DND-41 (cell line): ENCODE results near the gene SUSD6.

ENCODE experiments used
- ATAC-seq: fragments of 200-7000 bp; cut with Tn5 transposase; 3 replicates; pipeline ENCODE4 v1.9.1; 2021; ENCODE audit warnings: low read depth; ENCODE audit not compliant: insufficient read depth
- DNase-seq: peaks from one replicate; pipeline ENCODE4 v3.0.0-alpha.2; 2020
- H2AFZ ChIP-seq: 2 replicates; pipeline ENCODE4 v1.6.0; 2012; ENCODE audit warnings: low read depth, low read length
- H3K27ac ChIP-seq: 2 replicates; pipeline ENCODE4 v1.5.1; 2012; ENCODE audit warnings: low read length, inconsistent platforms
- H3K27me3 ChIP-seq: fragments of 200-600 bp; sonication (generic); 2 replicates; pipeline ENCODE4 v1.6.0; 2012; ENCODE audit warnings: low read length, mild to moderate bottlenecking, inconsistent platforms; ENCODE audit not compliant: insufficient read depth, poor library complexity
- H3K36me3 ChIP-seq: 2 replicates; pipeline ENCODE4 v1.5.1; 2012; ENCODE audit warnings: low read length, inconsistent platforms; ENCODE audit not compliant: insufficient read depth
- H3K4me1 ChIP-seq: 2 replicates; pipeline ENCODE4 v1.5.1; 2012; ENCODE audit warnings: mild to moderate bottlenecking, low read length; ENCODE audit not compliant: insufficient read depth
- H3K4me2 ChIP-seq: 2 replicates; pipeline ENCODE4 v1.6.0; 2012; ENCODE audit warnings: mild to moderate bottlenecking, moderate library complexity, low read length, inconsistent platforms; ENCODE audit not compliant: insufficient read depth
- H3K4me3 ChIP-seq, 2 experiments: fragments of 200-600 bp in 1 of 2; shearing (Covaris generic) in 1 of 2; 2 replicates each; pipeline ENCODE4 v1.5.1; 2012 to 2016; ENCODE audit warnings: inconsistent platforms in 2 of 2, low read length in 2 of 2, mild to moderate bottlenecking in 2 of 2, low read depth in 1 of 2, moderate library complexity in 1 of 2
- H3K79me2 ChIP-seq: 2 replicates; pipeline ENCODE4 v1.6.0; 2012; ENCODE audit warnings: low read length, inconsistent platforms; ENCODE audit not compliant: insufficient read depth
- H3K9ac ChIP-seq: 2 replicates; pipeline ENCODE4 v1.6.0; 2012; ENCODE audit warnings: low read depth, mild to moderate bottlenecking, inconsistent platforms, low read length, moderate library complexity
- H3K9me3 ChIP-seq: 2 replicates; pipeline ENCODE4 v1.5.1; 2012; ENCODE audit warnings: low read length, moderate library complexity, mild to moderate bottlenecking, inconsistent platforms; ENCODE audit not compliant: insufficient read depth, severe bottlenecking
- H4K20me1 ChIP-seq: 2 replicates; pipeline ENCODE4 v1.6.0; 2012; ENCODE audit warnings: low read length; ENCODE audit not compliant: insufficient read depth
- EZH2 ChIP-seq: IDR thresholded peaks from 3 replicates; pipeline ENCODE4 v1.6.1; 2012; ENCODE audit warnings: borderline replicate concordance, low read depth, mild to moderate bottlenecking, moderate library complexity, low read length, inconsistent platforms; ENCODE audit not compliant: severe bottlenecking
- TF ChIP-seq, protein P1 (sequence below): IDR thresholded peaks from 2 replicates; pipeline ENCODE4 v1.5.1; 2012; ENCODE audit warnings: borderline replicate concordance, low read length, moderate library complexity, mild to moderate bottlenecking; ENCODE audit not compliant: poor library complexity, severe bottlenecking; ENCODE audit errors: extremely low read depth

The SUSD6 gene

DNA sequence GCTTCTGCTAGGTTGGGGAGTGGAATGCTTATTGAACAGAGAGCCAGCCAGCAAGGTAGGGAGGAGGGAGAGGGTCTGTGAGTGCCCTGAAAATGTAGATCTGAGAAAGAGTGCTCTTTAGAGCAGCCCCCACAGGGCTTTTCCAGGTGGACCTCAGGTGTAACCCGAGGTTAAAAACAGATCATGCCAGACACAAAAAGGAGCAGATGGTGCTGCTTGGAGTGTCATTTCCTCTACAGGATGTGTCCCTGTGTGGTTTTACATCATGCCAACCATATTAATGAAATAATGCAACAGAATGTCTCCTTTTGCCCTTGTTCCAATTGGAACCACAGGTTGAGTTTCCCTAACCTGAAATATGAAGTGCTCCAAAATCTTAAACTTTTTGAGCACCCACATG is 6.4 kb downstream of the SUSD6 start:
- no peak overlapping the region for H3K27ac ChIP-seq
- no peak for DNase-seq
- no peak overlapping the region for H3K9ac ChIP-seq
- no peak overlapping the region for H3K4me2 ChIP-seq
- no peaks in the 10 kb centered on the region for H3K27me3 ChIP-seq
- peaks cover 62% of the 10 kb centered on the region for H3K79me2 ChIP-seq
- no peak overlapping the region for H3K4me3 ChIP-seq
- no peaks in the 10 kb centered on the region for H3K9me3 ChIP-seq
- no peaks in the 10 kb centered on the region for H4K20me1 ChIP-seq
- no peaks in the 10 kb centered on the region for H3K36me3 ChIP-seq
- H3K4me1 ChIP-seq: peaks cover 54% of the 10 kb centered on the region
- 0 out of 3 replicates have a peak, but pooled peaks have one; percentile 21 for ATAC-seq
- TF ChIP-seq, protein P1, sequence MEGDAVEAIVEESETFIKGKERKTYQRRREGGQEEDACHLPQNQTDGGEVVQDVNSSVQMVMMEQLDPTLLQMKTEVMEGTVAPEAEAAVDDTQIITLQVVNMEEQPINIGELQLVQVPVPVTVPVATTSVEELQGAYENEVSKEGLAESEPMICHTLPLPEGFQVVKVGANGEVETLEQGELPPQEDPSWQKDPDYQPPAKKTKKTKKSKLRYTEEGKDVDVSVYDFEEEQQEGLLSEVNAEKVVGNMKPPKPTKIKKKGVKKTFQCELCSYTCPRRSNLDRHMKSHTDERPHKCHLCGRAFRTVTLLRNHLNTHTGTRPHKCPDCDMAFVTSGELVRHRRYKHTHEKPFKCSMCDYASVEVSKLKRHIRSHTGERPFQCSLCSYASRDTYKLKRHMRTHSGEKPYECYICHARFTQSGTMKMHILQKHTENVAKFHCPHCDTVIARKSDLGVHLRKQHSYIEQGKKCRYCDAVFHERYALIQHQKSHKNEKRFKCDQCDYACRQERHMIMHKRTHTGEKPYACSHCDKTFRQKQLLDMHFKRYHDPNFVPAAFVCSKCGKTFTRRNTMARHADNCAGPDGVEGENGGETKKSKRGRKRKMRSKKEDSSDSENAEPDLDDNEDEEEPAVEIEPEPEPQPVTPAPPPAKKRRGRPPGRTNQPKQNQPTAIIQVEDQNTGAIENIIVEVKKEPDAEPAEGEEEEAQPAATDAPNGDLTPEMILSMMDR: no peak
- TF ChIP-seq EZH2: no peak
- H2AFZ ChIP-seq: no peak overlapping the region

DNA sequence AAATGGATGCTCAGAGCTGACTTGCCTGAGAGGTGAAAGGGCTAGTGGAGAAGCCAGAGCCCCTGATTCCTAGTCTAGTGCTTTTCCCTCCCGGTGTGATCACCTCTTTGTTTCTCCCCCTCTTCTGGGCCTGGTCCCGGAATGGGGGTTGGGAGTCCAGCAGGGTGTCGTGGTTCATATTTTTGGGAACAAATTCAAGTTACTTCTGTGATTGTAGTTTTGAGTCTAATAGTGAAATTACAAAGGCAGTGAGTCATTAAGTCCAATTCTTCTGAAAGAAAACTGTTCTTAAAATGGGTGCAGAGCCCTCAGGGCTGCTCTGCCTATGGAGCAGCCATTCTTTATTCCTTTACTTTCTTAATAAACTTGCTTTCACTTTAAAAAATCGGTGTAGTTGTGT is 7.6 kb downstream of the SUSD6 start:
- Histone ChIP-seq H3K9me3 (no peaks in the 10 kb centered on the region), H3K27me3 (no peaks in the 10 kb centered on the region), H3K79me2 (peaks cover 58% of the 10 kb centered on the region), H2AFZ (no peak overlapping the region), H4K20me1 (no peaks in the 10 kb centered on the region), H3K4me1 (peaks cover 55% of the 10 kb centered on the region), H3K4me3 (no peak overlapping the region), H3K4me2 (no peak overlapping the region), H3K9ac (no peak overlapping the region), H3K36me3 (no peaks in the 10 kb centered on the region), H3K27ac (no peak overlapping the region)
- ATAC-seq (no peak), DNase-seq (no peak)
- TF ChIP-seq, protein P1: no peak
- TF ChIP-seq EZH2: no peak

DNA sequence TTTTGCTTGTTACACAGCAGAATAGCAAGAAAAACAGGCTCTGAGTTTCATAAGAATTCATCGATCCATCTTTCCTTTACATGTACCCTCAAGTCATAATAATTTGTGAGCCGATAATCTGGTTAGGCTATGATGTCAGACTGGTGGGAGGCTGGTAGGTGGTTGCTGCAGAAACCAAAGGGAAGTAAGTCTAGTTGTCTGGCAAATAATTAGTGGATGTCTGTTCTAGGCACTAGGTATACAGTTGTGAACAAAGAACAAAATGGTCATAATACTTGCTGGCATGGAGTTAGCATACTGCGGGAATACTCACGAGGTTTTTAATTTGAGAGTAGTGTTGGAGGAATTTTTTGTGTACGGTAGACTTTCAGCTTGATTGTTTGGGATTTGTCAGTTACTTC is 8.8 kb downstream of the SUSD6 start:
- H4K20me1 ChIP-seq: no peaks in the 10 kb centered on the region
- no peak overlapping the region for H3K9ac ChIP-seq
- H3K79me2 ChIP-seq: peaks cover 58% of the 10 kb centered on the region
- H3K4me2 ChIP-seq: no peak overlapping the region
- no peaks in the 10 kb centered on the region for H3K36me3 ChIP-seq
- no peaks in the 10 kb centered on the region for H3K27me3 ChIP-seq
- H2AFZ ChIP-seq: no peak overlapping the region
- TF ChIP-seq, protein P1: no peak
- no peak for TF ChIP-seq EZH2
- no peak overlapping the region for H3K27ac ChIP-seq
- ATAC-seq: no peak
- no peaks in the 10 kb centered on the region for H3K9me3 ChIP-seq
- H3K4me3 ChIP-seq: no peak overlapping the region
- no peak for DNase-seq
- H3K4me1 ChIP-seq: peaks cover 61% of the 10 kb centered on the region

- no peak overlapping the region for H2AFZ ChIP-seq
- no peak for ATAC-seq
- DNase-seq: no peak
- no peaks in the 10 kb centered on the region for H4K20me1 ChIP-seq
- peaks cover 60% of the 10 kb centered on the region for H3K79me2 ChIP-seq
- no peak overlapping the region for H3K4me3 ChIP-seq
- no peak for TF ChIP-seq EZH2
- TF ChIP-seq, protein P1: no peak
- H3K36me3 ChIP-seq: no peaks in the 10 kb centered on the region
- H3K4me1 ChIP-seq: peaks cover 61% of the 10 kb centered on the region
- H3K27ac ChIP-seq: no peak overlapping the region
- H3K9me3 ChIP-seq: no peaks in the 10 kb centered on the region
- no peaks in the 10 kb centered on the region for H3K27me3 ChIP-seq
- no peak overlapping the region for H3K4me2 ChIP-seq
- no peak overlapping the region for H3K9ac ChIP-seq
These were observed 9.6 kb downstream of the SUSD6 start for GRCh38 chr14:69620981-69621380.
